ENCODE measurements around the gene OR2A5. TPM values are rescaled to one million over a fixed set of nuclear protein-coding genes. Genes with fewer than 3 reads are reported as not detected.
A peak's percentile ranks its signal among the peaks of the same experiment; 100 is the strongest.
"Not testable (repeated sequence)": the region's sequence is repeated elsewhere in the genome, so short reads cannot be mapped to it uniquely, and the experiment has no call there.

Gene OR2A5, protein sequence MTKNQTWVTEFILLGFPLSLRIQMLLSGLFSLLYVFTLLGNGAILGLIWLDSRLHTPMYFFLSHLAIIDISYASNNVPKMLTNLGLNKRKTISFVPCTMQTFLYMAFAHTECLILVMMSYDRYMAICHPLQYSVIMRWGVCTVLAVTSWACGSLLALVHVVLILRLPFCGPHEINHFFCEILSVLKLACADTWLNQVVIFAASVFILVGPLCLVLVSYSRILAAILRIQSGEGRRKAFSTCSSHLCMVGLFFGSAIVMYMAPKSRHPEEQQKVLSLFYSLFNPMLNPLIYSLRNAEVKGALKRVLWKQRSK
- not detected in 2 replicates for total RNA-seq
- not detected for polyA plus RNA-seq (2012)

- DNase-seq (ENCODE audit: low read depth), result no peak
Observed at GRCh38 chr7:144048648-144049047, at the start of gene OR2A5. Gene OR2A5 (plus strand): TSS chr7:144048948. CDS start chr7:144050402, 1,454 bp downstream.

DNA sequence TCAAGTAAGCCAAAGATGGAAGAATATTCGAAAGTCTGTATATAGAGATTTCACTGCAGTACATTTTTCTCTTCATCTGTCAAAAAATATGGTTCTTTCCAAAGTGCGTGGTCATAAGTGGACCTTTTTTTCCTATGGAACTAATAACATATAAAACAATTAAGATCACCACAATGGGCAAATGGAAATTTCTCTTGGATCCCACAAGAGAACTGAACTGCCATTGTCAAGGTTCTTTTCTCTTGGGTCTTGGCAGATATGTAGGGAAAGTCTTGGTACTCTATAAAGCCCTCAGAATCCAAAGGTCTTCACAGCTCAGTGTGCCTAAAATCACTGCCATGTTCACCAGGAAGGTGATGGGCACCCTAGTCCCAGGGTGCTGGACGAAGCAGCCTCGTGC, 48.7 kb upstream of the OR2A5 start, which contains the start of gene OR6B1:
OR6B1 (plus strand) TSS at position 301 of the 400 bp plus-strand sequence. CDS start 3,677 bp downstream, outside the sequence.
- DNase-seq (ENCODE audit: low read depth), result no peak

- DNase-seq (ENCODE audit: low read depth), result no peak
Observed at GRCh38 chr7:144001543-144001942, 47.2 kb upstream of the OR2A5 start.

GRCh38 chr7:144004703-144005102, 44.0 kb upstream of the OR2A5 start:
- DNase-seq (ENCODE audit: low read depth), result no peak

GRCh38 chr7:144006029-144006691, 42.6 kb upstream of the OR2A5 start:
- peak; percentile 31 for DNase-seq (ENCODE audit: low read depth)

DNA sequence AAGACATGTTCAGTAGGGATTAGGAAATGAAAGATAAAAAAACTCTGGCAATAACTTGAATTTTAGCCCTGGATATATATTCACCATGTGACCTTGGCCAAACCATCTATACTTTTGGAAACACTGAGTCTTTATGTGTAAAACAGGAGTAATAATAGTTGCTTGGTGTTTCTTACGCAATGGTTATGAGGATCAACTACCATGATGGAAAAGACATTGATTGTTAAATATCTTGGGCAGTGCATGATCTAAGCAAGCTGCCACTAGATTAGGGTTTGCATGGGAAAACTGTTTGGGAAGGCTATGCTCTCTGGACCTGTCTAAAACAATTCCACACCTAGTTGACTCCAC, 42.1 kb upstream of the OR2A5 start:
- DNase-seq (ENCODE audit: low read depth), result no peak

DNA sequence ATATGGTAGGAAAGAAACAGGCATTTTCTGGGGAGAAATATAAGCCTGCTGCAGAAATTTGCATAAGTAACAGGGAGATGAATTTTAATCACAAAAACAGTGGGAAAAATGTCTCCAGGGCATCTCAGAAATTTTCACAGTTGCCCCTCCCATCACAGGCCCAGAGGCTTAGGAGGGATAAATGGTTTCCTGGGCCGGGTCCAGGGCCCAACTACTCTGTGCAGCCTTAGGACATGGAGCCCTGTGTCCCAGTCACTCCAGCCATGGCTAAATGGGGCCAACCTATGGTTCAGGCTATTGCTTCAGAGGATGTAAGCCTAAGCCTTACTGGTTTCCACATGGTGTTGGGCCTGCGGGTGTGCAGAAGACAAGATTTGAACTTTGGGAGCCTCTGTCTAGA, 39.4 kb upstream of the OR2A5 start:
- no peak for DNase-seq (ENCODE audit: low read depth)

DNA sequence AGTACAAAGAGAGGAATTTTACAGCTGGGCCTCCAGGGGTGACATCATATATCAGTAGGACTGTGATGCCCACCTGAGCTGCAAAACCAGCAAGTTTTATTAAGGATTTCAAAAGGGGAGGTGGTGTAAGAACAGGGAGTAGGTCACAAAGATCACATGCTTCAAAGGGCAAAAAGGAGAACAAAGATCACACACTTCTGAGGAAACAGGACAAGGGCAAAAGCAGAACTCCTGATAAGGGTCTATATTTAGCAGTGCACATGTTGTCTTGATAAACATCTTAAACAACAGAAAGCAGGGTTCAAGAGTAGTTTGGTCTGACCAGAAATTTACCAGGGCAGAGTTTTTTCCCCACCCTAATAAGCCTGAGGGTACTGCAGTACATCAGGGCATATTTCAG, 38.7 kb upstream of the OR2A5 start:
- DNase-seq (ENCODE audit: low read depth), result not testable (repeated sequence)

- DNase-seq (ENCODE audit: low read depth), result peak; percentile 38
Observed at GRCh38 chr7:144010821-144011220, 37.9 kb upstream of the OR2A5 start.

DNA sequence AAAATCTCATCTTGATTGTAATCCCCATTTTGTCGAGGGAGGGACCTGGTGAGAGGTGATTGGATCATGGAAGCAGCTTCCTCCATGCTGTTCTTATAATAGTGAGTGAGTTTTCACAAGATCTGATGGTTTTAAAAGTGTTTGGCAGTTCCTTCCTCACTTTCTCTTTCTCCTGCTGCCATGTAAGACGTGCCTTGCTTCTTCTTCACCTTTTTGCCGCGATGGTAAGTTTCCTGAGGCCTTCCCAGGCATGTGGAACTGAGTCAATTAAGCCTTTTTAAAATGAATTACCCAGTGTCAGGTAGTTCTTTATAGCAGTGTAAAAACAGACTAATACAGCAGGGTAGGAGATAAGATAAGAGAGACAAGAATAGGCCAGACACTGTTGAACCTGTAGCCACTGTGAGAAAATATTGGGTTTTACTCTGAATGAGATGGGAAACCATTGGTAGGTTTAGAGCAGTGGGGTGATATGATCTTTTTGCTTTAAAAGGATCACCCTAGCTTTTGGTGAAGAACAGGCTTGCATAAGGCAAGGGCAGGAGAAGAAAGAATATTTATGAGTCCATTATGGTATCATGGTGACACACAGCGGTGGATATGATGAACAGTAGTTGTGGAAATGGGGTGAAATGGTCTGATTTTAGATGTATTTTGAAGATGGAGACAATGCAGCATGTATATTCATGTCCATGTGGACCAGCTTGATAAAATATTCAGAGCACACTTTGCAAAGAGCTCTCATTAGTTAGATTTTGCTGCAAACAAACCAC, 37.1 kb upstream of the OR2A5 start:
- DNase-seq (ENCODE audit: low read depth), result peak; percentile 71

GRCh38 chr7:144018065-144018464, 30.7 kb upstream of the OR2A5 start:
- no peak for DNase-seq (ENCODE audit: low read depth)

- peak; percentile 97 for DNase-seq (ENCODE audit: low read depth)
Observed at GRCh38 chr7:144019457-144019856, 29.3 kb upstream of the OR2A5 start.

DNA sequence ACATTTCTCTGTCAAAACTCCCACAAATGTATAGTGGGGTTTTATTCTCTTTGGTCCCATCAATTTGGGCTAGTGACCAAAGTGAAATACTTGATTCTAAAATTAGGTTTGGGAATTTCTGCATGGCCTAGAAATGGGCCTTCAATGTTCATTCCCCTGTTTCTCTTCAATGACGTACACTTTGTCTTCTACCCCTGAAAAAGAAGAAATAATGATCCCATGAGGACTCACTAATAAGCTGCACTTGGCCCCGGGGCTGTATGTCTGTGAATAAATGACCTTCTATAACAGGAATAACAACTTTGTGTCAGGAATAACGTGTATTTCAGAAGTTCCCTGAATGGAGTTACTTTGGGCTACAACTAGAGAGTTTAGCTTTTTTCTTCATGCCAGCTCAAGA, 28.4 kb upstream of the OR2A5 start:
- no peak for DNase-seq (ENCODE audit: low read depth)

DNA sequence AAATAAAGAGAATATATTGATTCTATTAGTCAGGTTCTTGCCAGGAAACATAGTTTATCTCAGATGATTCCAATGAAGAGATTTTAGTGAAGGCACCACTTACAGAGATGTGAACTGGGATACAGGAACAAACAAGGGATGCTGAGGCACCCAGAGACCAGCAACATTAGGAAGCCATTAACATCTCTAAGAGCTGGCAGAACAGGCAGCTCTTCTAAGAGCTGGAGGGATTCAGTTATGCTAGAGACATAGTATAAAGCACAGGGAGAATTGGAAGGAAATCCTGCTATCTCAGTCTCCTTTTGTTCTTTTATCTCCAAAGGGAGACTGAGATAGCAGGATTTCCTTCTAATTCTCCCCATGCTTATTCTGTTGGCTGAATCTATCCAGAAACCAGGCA, 26.6 kb upstream of the OR2A5 start:
- no peak for DNase-seq (ENCODE audit: low read depth)

GRCh38 chr7:144023171-144023827, 25.4 kb upstream of the OR2A5 start:
- no peak for DNase-seq (ENCODE audit: low read depth)

DNA sequence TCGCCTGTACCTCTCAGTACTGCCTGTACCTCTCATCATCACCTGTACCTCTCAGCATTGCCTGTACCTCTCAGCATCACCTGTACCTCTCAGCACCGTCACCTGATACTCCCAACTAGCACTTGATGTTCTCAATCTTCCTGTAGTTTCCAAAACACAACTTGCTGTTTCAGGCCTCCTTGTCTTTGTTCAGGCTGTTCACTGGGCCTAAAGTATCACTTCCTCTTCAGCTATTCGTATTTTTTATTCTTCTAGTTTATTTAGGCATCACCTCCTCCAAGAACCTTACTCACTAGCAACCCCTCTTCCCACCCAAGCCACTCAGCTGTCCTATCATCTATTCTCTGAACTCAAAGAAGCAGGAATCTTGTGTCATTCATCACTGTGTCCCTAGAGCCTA, 24.5 kb upstream of the OR2A5 start:
- no peak for DNase-seq (ENCODE audit: low read depth)

- no peak for DNase-seq (ENCODE audit: low read depth)
Observed at GRCh38 chr7:144026203-144026883, 22.4 kb upstream of the OR2A5 start.

DNA sequence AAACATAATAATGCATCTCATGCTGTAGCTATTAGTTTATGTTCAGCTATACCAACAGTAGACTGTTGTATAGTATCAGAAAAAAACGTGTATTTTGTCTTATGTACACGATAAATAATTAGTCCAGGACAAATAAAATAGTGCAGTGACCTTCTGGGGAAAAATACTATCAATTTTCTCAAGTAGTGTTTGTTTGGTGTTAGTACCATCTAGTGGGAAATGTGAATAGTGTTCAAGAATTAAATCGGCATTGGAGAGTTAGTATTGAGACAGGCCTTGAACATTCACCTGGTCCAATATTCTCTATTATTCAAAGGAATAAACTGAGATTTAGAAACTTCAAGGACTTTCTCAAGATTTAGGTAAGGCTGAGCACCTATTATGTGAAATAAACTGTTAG, 21.7 kb upstream of the OR2A5 start:
- peak; percentile 60 for DNase-seq (ENCODE audit: low read depth)

- DNase-seq (ENCODE audit: low read depth), result no peak
Observed at GRCh38 chr7:144027974-144028373, 20.8 kb upstream of the OR2A5 start.

DNA sequence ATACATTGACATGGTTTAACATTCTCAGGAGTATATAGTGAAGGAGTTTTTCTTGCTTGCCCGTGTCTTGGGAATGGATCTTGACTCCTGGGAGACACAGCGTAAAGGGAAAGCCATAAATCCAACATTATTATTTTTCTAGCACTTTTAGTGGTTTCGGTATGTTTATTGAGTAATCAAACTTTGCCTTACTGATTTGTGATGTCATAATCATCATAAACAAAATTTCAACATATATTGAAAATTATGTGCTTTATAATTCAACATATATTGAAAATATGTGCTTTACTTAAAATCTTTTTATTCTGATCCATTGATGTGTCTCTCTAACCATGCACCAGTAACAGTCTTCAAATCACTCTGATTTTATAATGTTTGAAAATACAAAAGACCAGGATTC, 20.2 kb upstream of the OR2A5 start:
- DNase-seq (ENCODE audit: low read depth), result no peak

- no peak for DNase-seq (ENCODE audit: low read depth)
Observed at GRCh38 chr7:144032516-144032915, 16.2 kb upstream of the OR2A5 start.

Measured in myocyte (in vitro differentiated cells).